ENCODE measurements around the gene PCDHGC4.

Gene PCDHGC4

DNA sequence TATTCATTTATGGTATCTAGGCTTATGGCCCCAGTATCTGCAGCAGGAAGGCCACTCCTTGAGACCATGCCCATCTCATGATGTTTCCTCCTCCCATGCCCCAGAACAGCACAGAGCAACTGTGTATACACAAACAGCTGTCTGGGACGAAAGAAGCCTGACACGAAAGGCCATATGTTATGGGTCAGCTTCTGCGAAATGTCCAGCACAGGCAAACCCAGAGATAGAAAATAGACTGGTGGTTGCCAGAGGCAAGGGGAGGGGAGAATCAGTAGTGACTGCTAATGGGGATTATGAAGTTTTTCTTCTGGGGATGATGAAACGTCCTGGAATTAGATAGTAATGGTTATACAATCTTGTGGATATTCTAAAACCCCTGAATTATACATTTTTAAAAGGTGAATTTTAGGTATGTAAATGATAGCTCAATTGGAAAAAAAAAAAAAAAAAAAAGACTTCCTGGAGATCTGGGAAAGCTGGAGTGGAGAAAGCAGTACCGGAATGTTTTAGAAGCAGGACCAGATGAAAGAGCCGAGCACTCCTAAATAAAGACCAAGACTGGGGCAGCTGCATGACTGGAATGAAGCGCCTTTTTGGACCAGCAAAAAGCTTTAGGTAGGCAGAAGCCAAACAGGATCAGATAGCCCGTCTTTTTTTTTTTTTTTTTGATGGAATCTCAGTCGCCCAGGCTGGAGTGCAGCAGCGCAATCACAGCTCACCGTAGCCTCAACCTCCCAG, 33.2 kb downstream of the PCDHGC4 start:
- no peak for DNase-seq (ENCODE audit: extremely low spot score)
- POLR2A ChIA-PET = interaction anchor here (0.6 kb wide), 2 partner anchors 8 to 892 kb away, joined by 5 to 10 read pairs; no protein-coding TSS in a partner anchor
- CTCF ChIA-PET = interaction anchor here (0.8 to 14.8 kb wide), 7 partner anchors 11 to 197 kb away, joined by 3 to 174 read pairs (median 10); partner anchors contain the start of genes PCDHGA10, PCDHGA11, PCDHGB7 and PCDHGC3
- TF ChIP-seq, protein P1, sequence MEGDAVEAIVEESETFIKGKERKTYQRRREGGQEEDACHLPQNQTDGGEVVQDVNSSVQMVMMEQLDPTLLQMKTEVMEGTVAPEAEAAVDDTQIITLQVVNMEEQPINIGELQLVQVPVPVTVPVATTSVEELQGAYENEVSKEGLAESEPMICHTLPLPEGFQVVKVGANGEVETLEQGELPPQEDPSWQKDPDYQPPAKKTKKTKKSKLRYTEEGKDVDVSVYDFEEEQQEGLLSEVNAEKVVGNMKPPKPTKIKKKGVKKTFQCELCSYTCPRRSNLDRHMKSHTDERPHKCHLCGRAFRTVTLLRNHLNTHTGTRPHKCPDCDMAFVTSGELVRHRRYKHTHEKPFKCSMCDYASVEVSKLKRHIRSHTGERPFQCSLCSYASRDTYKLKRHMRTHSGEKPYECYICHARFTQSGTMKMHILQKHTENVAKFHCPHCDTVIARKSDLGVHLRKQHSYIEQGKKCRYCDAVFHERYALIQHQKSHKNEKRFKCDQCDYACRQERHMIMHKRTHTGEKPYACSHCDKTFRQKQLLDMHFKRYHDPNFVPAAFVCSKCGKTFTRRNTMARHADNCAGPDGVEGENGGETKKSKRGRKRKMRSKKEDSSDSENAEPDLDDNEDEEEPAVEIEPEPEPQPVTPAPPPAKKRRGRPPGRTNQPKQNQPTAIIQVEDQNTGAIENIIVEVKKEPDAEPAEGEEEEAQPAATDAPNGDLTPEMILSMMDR (IDR thresholded peaks at IDR 0.05; ENCODE audit: control extremely low read depth, extremely low read depth, low read depth, missing control alignments) = no peak

DNA sequence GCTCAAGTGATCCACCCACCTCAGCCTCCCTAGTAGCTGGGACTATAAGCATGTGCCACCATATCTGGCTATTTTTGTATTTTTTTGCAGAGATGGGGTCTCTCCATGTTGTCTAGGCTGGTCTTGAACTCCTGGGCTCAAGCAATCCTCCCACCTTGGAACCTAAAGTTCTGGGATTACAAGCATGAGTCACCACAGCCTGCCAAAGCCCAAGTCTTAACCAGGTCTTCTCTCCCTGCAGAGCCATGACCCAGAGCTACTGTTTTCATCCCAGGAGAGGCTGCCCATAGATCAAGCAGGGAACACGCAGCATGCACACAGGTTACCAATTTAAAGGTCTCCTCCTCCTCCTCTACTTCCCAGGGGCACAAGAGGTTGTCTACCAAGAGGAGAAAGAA, 33.8 kb downstream of the PCDHGC4 start:
- ChIA-PET POLR2A (interaction anchor here (0.5 kb wide), 1 partner anchor 23 kb away, joined by 4 read pairs; no protein-coding TSS in a partner anchor), CTCF (interaction anchor here (0.8 to 14.8 kb wide), 6 partner anchors 11 to 198 kb away, joined by 3 to 174 read pairs (median 12); partner anchors contain the start of genes PCDHGA10, PCDHGA11, PCDHGB7 and PCDHGC3)
- DNase-seq (ENCODE audit: extremely low spot score) = no peak
- TF ChIP-seq, protein P1 (IDR thresholded peaks at IDR 0.05; ENCODE audit: control extremely low read depth, extremely low read depth, low read depth, missing control alignments) = no peak

DNA sequence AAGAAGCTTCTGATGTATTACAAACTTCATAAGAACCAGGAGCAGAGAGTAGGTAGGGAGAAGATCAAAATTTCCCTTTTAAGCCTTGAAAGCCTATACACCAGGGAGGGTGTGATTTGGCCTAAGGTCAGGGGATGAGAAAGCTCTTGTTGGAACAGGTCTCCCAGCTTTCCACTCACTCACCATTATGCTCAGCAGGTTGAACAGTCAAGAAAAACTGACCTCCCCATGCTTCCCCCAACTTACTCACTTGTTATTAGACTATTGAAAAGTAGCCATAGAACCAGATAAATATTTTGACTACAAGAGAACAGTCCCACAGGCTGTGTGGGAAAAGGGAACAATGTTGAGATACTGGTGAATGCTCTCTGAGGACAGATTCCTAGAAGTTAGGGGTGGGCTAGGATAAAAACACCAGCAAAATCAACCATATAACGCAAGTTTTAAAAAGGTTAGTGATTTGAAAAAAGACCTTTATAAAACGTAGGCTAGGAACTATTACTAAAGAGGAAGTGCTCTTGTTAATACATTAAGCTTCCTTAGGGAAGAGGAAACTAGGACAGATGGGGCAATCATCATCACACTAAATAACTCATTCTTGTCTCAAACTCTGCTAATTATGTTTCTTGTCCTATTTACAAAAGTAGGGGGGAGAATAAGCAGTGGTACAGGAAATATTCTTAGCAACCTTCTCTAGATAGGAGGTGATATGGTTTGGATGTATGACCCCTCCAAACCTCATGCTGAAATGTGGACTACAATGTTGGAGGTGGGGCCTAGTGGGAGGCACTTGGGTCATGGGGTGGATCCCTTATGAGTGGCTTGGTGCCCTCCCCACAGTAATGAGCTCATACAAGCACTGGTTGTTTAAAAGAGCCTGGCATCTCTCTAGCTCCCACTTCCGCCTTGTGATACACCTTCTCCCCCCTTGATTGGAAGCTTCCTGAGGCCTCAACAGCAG, 35.1 kb downstream of the PCDHGC4 start:
- TF ChIP-seq, protein P1 (IDR thresholded peaks at IDR 0.05; ENCODE audit: control extremely low read depth, extremely low read depth, low read depth, missing control alignments) = no peak
- ChIA-PET POLR2A (no interaction called here), CTCF (interaction anchor here (1.0 to 11.2 kb wide), 8 partner anchors 10 to 112 kb away, joined by 3 to 214 read pairs (median 10); partner anchors contain the start of genes PCDHGA10, PCDHGA11, PCDHGB6 and PCDHGB7)
- DNase-seq (ENCODE audit: extremely low spot score) = no peak

DNA sequence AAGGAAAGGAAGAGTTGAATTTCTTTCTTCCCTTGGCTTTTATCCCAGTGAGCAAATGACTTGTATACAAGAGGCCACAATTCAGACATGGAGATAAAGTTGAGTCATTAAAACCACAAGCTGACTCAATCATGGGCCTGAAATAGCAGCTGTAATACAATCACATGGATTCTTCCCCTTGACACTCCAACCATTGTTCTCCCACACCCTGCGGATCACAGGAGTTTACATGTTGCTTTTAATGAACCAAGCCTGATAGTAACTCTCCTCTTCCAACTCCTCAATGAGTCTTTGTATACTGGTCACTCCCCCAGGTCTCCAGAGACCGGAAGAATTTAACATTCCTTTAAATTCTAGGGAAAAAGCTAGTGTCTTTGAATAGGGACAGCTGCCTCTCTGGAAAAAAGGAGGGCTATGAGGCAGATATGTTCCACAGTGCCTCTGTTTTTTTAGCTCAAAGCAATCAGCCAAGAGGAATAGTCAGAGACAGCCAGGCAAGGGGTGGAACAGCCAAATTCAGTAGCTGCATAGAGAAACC, 36.5 kb downstream of the PCDHGC4 start:
- ChIA-PET POLR2A (no interaction called here), CTCF (interaction anchor here (0.7 to 11.2 kb wide), 14 partner anchors 11 to 201 kb away, joined by 3 to 214 read pairs (median 12); partner anchors contain the start of genes PCDHGA10, PCDHGA11, PCDHGB6 and PCDHGB7)
- no peak for DNase-seq (ENCODE audit: extremely low spot score)
- TF ChIP-seq, protein P1 (IDR thresholded peaks at IDR 0.05; ENCODE audit: control extremely low read depth, extremely low read depth, low read depth, missing control alignments) = no peak

DNA sequence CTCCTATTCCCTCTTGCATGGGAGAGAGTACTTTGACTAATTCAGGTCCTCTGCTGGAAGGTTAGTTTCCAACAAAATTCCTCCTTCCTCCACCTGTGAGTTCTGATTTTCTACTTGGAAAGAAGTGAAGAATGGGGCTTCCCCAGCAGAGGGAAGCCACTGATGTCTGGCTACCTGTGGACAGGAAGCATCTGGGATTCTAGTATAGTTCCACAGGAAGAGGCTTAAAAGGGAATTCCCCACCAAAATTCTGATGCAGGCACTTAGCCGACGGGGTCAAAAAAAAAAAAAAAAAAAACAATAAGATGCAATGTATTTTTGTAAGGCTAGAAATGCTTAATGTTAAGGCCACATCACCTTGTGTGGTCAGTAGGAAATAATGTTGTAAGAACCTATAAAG, 37.5 kb downstream of the PCDHGC4 start:
- TF ChIP-seq, protein P1 (IDR thresholded peaks at IDR 0.05; ENCODE audit: control extremely low read depth, extremely low read depth, low read depth, missing control alignments) = no peak
- no peak for DNase-seq (ENCODE audit: extremely low spot score)
- CTCF ChIA-PET = interaction anchor here (0.8 to 11.2 kb wide), 16 partner anchors 12 to 202 kb away, joined by 3 to 214 read pairs (median 12); partner anchors contain the start of genes PCDHGA10, PCDHGA11, PCDHGB7 and PCDHGC3
- POLR2A ChIA-PET = no interaction called here

All from GM10248 (cell line).